Measurements from ENCODE around the gene EEFSEC. TPM values are rescaled to one million over a fixed set of nuclear protein-coding genes. Genes with fewer than 3 reads are reported as not detected.

The EEFSEC gene
- polyA plus RNA-seq, 1 donor from 2014 or later = 4.6 TPM

DNA sequence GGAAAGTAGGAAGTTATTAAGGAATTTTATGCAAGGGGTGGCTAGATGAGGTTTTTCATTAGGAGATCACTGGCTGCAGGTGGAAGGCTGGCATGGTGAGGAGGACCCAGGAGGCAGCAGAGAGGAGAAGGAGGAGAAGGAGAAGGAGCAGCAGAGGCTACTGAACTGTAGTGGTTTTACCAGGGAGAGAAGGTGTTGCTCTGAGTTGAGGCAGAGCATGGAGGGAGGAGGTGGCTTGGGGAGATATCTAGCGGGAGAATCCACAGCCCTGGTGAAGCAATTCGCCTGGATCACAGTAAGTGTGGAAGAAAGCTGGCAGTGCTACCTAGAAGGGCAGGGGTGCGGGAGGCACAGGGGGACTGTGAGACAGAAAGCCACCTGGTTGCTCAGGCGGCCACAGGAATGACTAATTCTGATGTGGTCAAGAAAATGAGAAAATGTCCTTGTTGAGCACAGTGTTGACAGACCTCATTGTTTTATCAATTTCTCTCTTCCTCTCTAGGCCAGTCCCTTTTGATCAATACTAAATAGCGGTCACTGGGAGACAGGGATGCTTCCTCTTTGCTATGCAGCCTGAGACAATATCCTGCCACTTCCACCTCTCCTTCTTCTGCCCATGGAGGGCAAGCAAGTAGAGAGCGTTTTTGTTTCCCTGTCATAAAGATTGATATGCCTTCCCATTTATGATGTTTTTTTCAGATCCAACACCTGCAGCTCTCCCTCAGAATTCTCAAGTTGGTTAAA is 94.6 kb downstream of the EEFSEC start:
- Histone ChIP-seq H3K9me3 (ENCODE audit: low read length) (peaks cover 6% of the 10 kb centered on the region), H3K4me2 (ENCODE audit: low read length) (no peak overlapping the region), H3K36me3 (ENCODE audit: insufficient read depth, low read length) (peaks cover 4% of the 10 kb centered on the region), H3K4me3 (ENCODE audit: low read length) (no peak overlapping the region), H3K9ac (ENCODE audit: low read length) (no peak overlapping the region), H3F3A (ENCODE audit: insufficient read depth, low read length, poor library complexity, severe bottlenecking) (no peaks in the 10 kb centered on the region), H3K27ac (ENCODE audit: low read length) (no peak overlapping the region), H4K20me1 (ENCODE audit: insufficient read depth) (peaks cover 2% of the 10 kb centered on the region), H2AFZ (ENCODE audit: low read depth, low read length) (no peak overlapping the region), H3K9me2 (ENCODE audit: insufficient read depth, low read length) (no peaks in the 10 kb centered on the region), H3K27me3 (ENCODE audit: insufficient read depth, low read depth, low read length) (no peaks in the 10 kb centered on the region), H3K79me2 (replicated peaks; ENCODE audit: insufficient read depth, low read length) (no peaks in the 10 kb centered on the region)
- TF ChIP-seq, protein P1, sequence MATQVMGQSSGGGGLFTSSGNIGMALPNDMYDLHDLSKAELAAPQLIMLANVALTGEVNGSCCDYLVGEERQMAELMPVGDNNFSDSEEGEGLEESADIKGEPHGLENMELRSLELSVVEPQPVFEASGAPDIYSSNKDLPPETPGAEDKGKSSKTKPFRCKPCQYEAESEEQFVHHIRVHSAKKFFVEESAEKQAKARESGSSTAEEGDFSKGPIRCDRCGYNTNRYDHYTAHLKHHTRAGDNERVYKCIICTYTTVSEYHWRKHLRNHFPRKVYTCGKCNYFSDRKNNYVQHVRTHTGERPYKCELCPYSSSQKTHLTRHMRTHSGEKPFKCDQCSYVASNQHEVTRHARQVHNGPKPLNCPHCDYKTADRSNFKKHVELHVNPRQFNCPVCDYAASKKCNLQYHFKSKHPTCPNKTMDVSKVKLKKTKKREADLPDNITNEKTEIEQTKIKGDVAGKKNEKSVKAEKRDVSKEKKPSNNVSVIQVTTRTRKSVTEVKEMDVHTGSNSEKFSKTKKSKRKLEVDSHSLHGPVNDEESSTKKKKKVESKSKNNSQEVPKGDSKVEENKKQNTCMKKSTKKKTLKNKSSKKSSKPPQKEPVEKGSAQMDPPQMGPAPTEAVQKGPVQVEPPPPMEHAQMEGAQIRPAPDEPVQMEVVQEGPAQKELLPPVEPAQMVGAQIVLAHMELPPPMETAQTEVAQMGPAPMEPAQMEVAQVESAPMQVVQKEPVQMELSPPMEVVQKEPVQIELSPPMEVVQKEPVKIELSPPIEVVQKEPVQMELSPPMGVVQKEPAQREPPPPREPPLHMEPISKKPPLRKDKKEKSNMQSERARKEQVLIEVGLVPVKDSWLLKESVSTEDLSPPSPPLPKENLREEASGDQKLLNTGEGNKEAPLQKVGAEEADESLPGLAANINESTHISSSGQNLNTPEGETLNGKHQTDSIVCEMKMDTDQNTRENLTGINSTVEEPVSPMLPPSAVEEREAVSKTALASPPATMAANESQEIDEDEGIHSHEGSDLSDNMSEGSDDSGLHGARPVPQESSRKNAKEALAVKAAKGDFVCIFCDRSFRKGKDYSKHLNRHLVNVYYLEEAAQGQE (IDR thresholded peaks at IDR 0.05; ENCODE audit: borderline replicate concordance) = no peak
- TF ChIP-seq MXI1 (conservative IDR thresholded peaks at IDR 0.05; ENCODE audit: poor library complexity, severe bottlenecking) = no peak
- no peak for TF ChIP-seq POLR2AphosphoS5 (IDR thresholded peaks at IDR 0.05)
- no peak for TF ChIP-seq RAD21 (conservative IDR thresholded peaks at IDR 0.05)
- no peak for TF ChIP-seq EZH2 (IDR thresholded peaks at IDR 0.05; ENCODE audit: borderline replicate concordance, insufficient read depth, low read length, poor library complexity, severe bottlenecking)
- no peak for TF ChIP-seq EP300 (conservative IDR thresholded peaks at IDR 0.05; ENCODE audit: poor library complexity, severe bottlenecking)
- TF ChIP-seq, protein P2, sequence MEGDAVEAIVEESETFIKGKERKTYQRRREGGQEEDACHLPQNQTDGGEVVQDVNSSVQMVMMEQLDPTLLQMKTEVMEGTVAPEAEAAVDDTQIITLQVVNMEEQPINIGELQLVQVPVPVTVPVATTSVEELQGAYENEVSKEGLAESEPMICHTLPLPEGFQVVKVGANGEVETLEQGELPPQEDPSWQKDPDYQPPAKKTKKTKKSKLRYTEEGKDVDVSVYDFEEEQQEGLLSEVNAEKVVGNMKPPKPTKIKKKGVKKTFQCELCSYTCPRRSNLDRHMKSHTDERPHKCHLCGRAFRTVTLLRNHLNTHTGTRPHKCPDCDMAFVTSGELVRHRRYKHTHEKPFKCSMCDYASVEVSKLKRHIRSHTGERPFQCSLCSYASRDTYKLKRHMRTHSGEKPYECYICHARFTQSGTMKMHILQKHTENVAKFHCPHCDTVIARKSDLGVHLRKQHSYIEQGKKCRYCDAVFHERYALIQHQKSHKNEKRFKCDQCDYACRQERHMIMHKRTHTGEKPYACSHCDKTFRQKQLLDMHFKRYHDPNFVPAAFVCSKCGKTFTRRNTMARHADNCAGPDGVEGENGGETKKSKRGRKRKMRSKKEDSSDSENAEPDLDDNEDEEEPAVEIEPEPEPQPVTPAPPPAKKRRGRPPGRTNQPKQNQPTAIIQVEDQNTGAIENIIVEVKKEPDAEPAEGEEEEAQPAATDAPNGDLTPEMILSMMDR (IDR thresholded peaks at IDR 0.05; ENCODE audit: poor library complexity, severe bottlenecking) = no peak
- no peak for TF ChIP-seq TAF1 (IDR thresholded peaks at IDR 0.05; ENCODE audit: low read depth)
- no peak for TF ChIP-seq SMC3 (conservative IDR thresholded peaks at IDR 0.05; ENCODE audit: poor library complexity)

DNA sequence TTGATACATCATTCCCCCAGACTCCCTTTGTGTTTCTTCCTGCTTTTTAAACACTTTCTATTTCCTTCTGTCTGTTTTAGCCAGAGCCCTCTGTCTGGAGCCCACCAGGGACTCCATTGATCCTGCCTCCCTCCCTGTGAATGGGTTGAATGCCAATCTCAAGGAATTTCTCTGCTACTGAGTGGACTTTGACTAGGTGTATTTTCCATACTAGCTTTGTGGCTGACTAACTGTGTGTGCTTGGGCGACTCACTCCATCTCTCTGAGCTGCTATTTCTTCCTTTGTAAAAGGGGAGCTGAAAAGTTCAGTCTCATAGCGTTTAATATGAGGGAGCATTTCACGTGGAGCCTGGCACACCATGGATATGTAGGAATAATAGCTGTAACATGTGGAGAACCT is 98.8 kb downstream of the EEFSEC start:
- TF ChIP-seq EP300 (conservative IDR thresholded peaks at IDR 0.05; ENCODE audit: poor library complexity, severe bottlenecking) (no peak), TAF1 (IDR thresholded peaks at IDR 0.05; ENCODE audit: low read depth) (no peak), EZH2 (IDR thresholded peaks at IDR 0.05; ENCODE audit: borderline replicate concordance, insufficient read depth, low read length, poor library complexity, severe bottlenecking) (no peak), POLR2AphosphoS5 (IDR thresholded peaks at IDR 0.05) (no peak), SMC3 (conservative IDR thresholded peaks at IDR 0.05; ENCODE audit: poor library complexity) (no peak), RAD21 (conservative IDR thresholded peaks at IDR 0.05) (no peak), MXI1 (conservative IDR thresholded peaks at IDR 0.05; ENCODE audit: poor library complexity, severe bottlenecking) (no peak)
- TF ChIP-seq, protein P2 (IDR thresholded peaks at IDR 0.05; ENCODE audit: poor library complexity, severe bottlenecking) = no peak
- TF ChIP-seq, protein P1 (IDR thresholded peaks at IDR 0.05; ENCODE audit: borderline replicate concordance) = no peak
- Histone ChIP-seq H3K27ac (ENCODE audit: low read length) (no peak overlapping the region), H3K9me3 (ENCODE audit: low read length) (peaks cover 6% of the 10 kb centered on the region), H4K20me1 (ENCODE audit: insufficient read depth) (peaks cover 2% of the 10 kb centered on the region), H3K27me3 (ENCODE audit: insufficient read depth, low read depth, low read length) (no peaks in the 10 kb centered on the region), H3K4me2 (ENCODE audit: low read length) (no peak overlapping the region), H3K9ac (ENCODE audit: low read length) (no peak overlapping the region), H3K4me3 (ENCODE audit: low read length) (no peak overlapping the region), H3K9me2 (ENCODE audit: insufficient read depth, low read length) (no peaks in the 10 kb centered on the region), H3K79me2 (replicated peaks; ENCODE audit: insufficient read depth, low read length) (no peaks in the 10 kb centered on the region), H2AFZ (ENCODE audit: low read depth, low read length) (no peak overlapping the region), H3K36me3 (ENCODE audit: insufficient read depth, low read length) (peaks cover 4% of the 10 kb centered on the region), H3F3A (ENCODE audit: insufficient read depth, low read length, poor library complexity, severe bottlenecking) (no peaks in the 10 kb centered on the region)

All from neural cell (in vitro differentiated cells).